KOPT-K1 (cell line): Measurements from ENCODE around the gene CREB5.
"Not testable (repeated sequence)": the region's sequence is repeated elsewhere in the genome, so short reads cannot be mapped to it uniquely, and the experiment has no call there.

Source experiments
- H3K27ac ChIP-seq: fragments of 200-600 bp; sonication (generic); 2 replicates; pipeline ENCODE4 v1.5.1; 2016; ENCODE audit warnings: antibody characterized with exemption, mild to moderate bottlenecking, low read depth, low read length; ENCODE audit not compliant: poor library complexity, severe bottlenecking
- H3K36me3 ChIP-seq: fragments of 200-600 bp; sonication (generic); 2 replicates; pipeline ENCODE4 v1.5.1; 2017; ENCODE audit warnings: antibody characterized with exemption, mild to moderate bottlenecking, low read length, moderate library complexity; ENCODE audit not compliant: insufficient read depth
- H3K9me3 ChIP-seq: fragments of 200-600 bp; sonication (generic); 2 replicates; pipeline ENCODE4 v1.5.1; 2017; ENCODE audit warnings: antibody characterized with exemption, low read length, mild to moderate bottlenecking; ENCODE audit not compliant: insufficient read depth, poor library complexity, severe bottlenecking

Gene CREB5

DNA sequence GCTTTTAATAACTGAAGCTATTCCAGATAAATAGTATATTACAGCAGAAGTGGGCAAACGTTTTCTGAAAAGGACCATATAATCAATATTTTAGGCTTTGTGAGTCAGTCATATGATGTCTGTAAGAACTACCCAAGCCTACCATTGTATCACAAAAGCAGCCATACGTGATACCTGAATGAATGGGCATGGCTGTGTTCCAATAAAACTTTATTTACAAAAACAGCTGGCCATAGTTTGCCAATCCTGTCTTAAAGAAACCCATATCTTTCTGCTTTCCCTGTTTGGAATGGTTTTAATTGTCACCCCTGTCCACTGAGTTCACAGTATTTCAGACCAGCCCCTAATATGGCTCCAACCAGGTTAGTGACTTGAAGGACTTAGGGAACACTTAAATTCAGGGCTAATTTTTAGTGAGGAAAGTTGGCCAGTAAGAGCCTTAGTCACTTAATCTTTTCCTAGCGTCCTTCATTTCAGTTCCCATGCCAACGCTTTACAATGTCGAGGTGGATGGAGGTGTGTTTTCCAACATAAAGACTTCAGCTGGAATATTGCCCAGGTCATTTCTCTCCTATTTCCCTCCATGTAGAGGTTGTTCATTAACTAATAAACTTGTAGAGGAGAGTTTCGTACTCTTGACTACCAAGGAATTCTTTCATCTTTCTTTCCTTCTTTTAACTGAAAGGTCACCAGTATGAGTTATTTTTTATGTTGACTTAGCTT is 361.3 kb downstream of the CREB5 start:
- Histone ChIP-seq H3K9me3 (no peaks in the 10 kb centered on the region), H3K27ac (no peak overlapping the region), H3K36me3 (no peaks in the 10 kb centered on the region)

GRCh38 chr7:28774261-28774988 is 362.1 kb downstream of the CREB5 start:
- Histone ChIP-seq H3K9me3 (no peaks in the 10 kb centered on the region), H3K27ac (no peak overlapping the region), H3K36me3 (no peaks in the 10 kb centered on the region)

GRCh38 chr7:28776463-28777157 is 364.3 kb downstream of the CREB5 start:
- Histone ChIP-seq H3K36me3 (no peaks in the 10 kb centered on the region), H3K9me3 (no peaks in the 10 kb centered on the region), H3K27ac (no peak overlapping the region)

DNA sequence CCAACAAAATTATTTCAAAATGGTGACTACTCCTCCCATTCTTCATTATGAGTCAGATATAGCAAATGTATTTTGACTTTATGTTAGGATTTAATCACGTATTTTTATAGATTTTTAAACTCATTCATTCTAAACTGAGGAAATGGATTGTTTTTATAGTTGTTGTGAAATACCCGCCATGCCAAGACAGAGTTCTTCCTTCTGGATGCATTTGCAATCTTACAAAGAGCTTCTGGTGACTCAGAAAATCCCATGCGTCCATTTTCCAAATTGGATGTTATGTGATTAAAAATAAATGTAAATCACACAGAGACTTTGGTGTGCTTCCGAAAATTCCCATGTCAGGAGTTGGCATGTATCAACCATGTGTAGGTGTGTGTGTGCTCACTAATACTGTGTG is 366.5 kb downstream of the CREB5 start:
- no peaks in the 10 kb centered on the region for H3K36me3 ChIP-seq
- H3K27ac ChIP-seq: no peak overlapping the region
- no peaks in the 10 kb centered on the region for H3K9me3 ChIP-seq

GRCh38 chr7:28779954-28780353 is 367.6 kb downstream of the CREB5 start:
- Histone ChIP-seq H3K36me3 (no peaks in the 10 kb centered on the region), H3K9me3 (no peaks in the 10 kb centered on the region), H3K27ac (no peak overlapping the region)

DNA sequence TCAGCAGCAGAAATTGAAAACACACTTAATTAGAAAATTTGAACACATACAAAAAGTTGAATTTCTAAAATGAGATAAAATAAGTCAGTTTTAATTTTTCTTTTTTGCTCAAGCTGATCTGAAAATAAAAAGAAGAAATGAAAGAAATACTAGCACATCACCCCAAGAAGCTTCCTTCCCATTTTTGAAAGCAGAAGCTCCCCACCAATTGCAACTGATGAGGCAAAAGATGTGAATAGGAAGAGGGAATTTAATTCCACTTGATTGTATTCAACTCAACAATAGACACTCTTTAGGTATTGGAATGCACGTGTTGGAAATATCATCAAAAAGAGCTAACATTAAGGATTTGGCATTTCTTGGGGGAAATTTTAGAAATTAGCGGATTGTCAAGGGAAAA is 370.0 kb downstream of the CREB5 start:
- no peak overlapping the region for H3K27ac ChIP-seq
- no peaks in the 10 kb centered on the region for H3K9me3 ChIP-seq
- H3K36me3 ChIP-seq: no peaks in the 10 kb centered on the region

DNA sequence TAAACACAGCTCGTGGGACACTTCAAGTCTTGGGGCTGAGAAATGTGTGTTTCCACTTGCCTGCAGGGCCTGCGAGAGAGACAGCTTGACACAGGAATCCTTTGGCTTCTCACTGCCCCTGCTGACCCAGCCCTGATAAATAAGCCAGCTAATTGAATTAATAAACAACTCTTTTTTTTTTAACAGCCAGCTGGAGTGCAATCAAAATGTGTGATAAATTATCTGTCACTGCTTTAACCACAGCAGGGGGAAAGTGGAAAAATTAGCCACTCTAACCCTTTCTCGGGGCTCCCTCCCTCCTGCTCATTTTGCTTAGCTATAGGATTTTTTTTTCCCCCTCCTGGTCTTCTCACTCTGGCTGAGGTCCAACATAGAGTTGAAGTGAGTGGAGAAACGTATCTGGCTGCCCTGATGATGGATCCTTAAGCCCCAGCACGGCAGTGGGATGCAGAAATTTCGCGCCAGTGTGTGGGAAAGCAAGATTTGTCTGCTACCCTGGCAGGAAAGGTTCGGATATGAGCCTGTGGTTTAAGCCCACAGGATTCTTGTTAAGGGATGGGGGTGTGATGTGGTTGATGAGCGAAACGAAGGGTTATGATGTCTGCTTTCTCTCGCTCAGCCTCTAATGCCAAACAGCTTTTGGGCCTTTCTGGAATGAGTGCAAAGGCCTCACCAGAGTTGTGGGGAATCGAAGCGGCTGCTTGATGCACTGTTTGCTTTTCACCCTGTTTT is 372.0 kb downstream of the CREB5 start:
- Histone ChIP-seq H3K36me3 (no peaks in the 10 kb centered on the region), H3K9me3 (no peaks in the 10 kb centered on the region), H3K27ac (no peak overlapping the region)

DNA sequence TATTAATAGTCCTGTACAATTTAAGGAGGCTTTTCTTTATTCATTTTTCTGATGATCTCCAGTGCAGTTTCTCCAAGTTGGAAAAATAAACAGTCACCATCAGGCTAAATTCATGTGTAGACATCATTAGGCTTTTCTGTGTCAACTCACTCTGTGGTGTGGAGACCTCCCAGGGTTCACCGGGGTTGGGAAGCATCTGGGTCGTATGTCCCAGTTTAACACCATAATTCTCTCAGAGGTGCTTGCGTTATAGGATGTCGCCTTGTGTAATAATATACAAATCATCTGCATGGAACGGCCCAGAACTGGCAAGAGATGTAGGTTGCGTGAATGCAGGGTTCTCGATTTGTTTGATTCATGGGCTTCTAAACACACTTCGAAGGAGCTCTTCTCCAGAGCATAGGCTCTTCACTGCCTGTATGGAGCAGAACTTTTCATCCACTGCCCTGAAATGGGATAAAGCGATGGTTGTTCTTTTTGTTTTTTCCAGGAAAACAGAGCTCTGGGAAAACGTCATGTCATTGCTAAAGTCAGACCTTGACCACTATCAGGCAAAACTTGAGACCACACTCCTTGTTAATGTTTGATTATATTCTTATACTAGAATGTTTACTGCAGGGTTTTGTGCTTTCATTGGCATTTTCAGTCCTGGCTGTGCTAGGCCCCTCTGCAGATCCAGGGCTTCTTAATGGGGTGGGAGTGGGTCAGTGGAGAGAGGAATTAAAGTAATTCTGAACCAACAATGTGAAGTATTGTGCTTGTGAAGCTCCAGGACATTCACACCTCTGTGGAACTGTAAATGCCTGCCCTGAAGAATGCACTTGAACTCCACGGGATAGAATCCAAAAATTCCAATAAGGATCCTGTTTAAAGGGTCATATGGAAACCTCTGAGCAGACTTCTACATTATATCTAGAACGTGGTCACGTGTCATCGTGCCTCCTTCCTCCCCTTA is 373.0 kb downstream of the CREB5 start:
- Histone ChIP-seq H3K27ac (no peak overlapping the region), H3K36me3 (no peaks in the 10 kb centered on the region), H3K9me3 (no peaks in the 10 kb centered on the region)

- not testable (repeated sequence) for H3K9me3 ChIP-seq, H3K36me3 ChIP-seq, H3K27ac ChIP-seq
Observed at GRCh38 chr7:28786156-28786555, 373.8 kb downstream of the CREB5 start.

DNA sequence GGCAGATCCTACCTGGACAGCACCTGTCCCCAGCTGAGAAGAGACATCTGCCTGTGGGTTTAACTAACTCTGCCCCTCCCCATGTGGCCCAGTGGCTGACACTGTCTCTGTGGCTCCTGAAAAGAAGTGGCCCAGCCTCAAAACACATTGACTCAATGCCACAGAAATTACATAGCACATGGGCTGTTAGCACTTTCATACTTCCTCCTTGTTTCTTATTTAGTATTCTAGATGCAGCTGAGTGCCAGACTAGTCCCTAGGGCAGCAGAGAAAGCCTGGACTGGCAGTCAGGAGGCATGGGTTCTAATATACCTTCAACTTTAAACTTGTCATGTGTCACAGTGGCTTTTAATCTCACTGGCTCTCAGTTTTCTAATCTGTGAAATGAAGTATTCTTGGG is 374.8 kb downstream of the CREB5 start:
- Histone ChIP-seq H3K27ac (no peak overlapping the region), H3K9me3 (no peaks in the 10 kb centered on the region), H3K36me3 (no peaks in the 10 kb centered on the region)

- Histone ChIP-seq H3K36me3 (no peaks in the 10 kb centered on the region), H3K9me3 (no peaks in the 10 kb centered on the region), H3K27ac (no peak overlapping the region)
Observed at GRCh38 chr7:28790467-28790866, 378.1 kb downstream of the CREB5 start.

DNA sequence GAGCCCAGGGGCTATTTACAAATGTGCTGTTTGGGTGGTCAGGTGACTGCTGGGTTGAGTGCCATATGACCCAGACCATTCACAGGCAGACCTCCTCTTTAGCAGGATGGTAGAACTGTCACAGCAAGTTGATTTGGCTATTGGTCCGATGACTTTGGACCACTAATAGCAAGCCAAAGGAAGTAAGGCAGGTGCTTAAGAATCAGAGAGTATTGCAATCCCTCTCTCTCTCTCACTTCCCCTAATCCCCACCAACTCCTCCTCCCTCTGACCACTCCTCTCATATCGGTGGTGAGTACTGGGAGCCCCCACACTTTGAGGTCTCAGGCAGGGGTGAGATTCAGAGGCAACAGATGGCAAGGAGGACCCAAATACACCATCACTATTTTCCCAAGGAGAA is 380.5 kb downstream of the CREB5 start:
- Histone ChIP-seq H3K9me3 (no peaks in the 10 kb centered on the region), H3K36me3 (no peaks in the 10 kb centered on the region), H3K27ac (no peak overlapping the region)

GRCh38 chr7:28793381-28794085 is 381.2 kb downstream of the CREB5 start:
- H3K36me3 ChIP-seq: no peaks in the 10 kb centered on the region
- no peaks in the 10 kb centered on the region for H3K9me3 ChIP-seq
- H3K27ac ChIP-seq: no peak overlapping the region

GRCh38 chr7:28798274-28798673 is 386.0 kb downstream of the CREB5 start:
- Histone ChIP-seq H3K9me3 (no peaks in the 10 kb centered on the region), H3K36me3 (no peaks in the 10 kb centered on the region), H3K27ac (no peak overlapping the region)
